GM21576 (cell line): ENCODE measurements around the gene TP63.

ENCODE experiments used
- ATAC-seq: cut with Tn5 transposase; IDR thresholded peaks from one replicate; pipeline ENCODE4 v1.9.1; 2021; ENCODE audit warnings: mild to moderate bottlenecking, moderate library complexity; ENCODE audit not compliant: unreplicated experiment

Gene TP63

DNA sequence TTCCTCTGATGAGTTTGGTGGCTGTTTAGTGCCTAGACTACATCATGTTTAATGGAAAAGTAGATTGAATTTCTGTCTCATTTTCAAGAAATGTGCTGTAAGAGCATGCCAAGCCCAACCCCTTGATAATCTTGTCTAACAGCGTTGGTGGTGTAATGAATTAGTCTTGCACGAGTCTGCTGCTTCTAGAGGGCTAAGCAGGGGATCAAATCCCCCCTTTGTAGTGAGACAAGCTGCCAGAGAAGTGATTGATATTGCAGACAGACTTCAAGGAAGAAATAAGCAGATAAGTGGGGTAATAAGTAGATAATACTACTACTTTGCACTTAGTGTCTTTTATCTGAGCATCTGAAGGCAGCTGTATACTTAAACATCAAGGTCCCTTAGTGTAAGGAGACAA is 141.4 kb downstream of the TP63 start:
- ATAC-seq, result no peak

DNA sequence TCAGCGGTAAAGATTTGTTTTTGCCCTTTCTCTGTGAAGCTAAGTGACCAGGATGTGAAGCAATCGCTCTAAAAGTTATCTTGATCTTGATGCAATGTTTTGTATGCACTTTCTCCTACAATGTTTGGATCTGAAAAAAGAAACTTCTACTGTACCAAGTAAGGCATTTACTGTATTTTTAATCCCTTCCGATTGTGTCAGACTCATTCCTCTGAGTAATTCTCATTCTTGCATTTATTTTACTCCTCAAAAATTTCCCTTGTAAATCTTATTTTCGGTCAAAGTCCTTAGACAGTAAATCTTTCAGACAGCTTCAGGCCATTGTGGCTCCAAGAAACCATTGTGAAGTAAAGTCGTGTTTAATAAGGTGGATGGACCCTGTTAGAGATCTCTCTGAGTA is 141.9 kb downstream of the TP63 start:
- ATAC-seq, result no peak

DNA sequence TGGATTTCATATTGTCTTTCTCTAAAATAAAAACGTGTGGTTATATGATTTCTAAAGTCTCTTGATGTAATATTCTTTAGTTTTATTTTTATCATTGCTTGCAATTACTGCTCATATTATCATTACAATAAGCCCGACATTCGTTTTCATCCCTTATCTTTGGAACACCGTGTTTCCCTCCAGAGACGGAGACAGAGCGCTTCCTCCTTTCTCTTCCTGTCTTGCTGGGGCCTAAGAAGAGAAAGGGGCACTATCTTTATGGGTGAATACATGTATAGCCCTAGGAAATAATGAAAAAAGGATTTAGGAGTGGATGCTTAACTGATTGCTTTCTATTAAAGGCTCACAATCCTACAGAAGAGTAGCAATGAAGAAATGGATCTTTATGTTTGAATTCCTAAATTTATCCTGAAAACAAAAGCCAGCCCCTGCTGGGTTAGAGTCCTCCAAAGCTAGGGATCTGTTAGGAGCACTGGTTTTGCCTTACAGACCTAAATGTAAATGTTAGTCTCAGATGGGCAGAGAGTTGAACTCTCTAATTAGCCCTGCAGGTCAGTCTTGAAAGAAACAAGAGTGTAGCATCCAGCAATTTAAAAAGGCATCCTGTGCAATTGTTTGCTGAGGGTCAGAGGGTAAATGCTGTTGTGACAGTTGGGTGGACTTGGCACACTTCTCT is 145.1 kb downstream of the TP63 start:
- no peak for ATAC-seq

DNA sequence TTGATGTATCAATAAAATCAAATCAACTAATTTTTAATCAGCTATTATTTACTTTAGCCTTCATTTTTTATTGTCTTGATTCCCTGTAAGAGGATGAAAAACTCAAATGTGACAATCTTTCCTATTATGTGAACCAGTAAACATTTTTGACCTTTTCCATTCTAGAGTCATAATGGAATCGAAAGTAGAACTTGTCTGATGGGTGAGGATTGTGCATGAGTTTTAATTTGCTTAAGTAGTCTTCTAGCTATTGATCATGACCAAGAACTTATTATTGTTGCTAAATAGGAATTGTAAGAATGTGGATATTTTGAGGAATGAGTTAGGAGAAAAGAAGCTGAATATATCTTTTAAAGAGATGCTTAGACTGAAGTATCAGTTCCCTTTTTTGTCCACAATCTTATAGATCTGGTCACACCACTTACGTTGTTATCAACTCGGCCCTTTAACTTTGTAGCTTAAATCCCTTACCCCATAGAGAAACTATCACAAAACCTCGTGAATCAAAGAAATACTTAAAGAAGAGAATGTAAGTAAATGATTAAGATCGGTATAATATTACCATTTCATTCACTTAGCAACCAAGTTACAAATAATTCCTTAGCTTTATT is 147.3 kb downstream of the TP63 start:
- ATAC-seq, result no peak

DNA sequence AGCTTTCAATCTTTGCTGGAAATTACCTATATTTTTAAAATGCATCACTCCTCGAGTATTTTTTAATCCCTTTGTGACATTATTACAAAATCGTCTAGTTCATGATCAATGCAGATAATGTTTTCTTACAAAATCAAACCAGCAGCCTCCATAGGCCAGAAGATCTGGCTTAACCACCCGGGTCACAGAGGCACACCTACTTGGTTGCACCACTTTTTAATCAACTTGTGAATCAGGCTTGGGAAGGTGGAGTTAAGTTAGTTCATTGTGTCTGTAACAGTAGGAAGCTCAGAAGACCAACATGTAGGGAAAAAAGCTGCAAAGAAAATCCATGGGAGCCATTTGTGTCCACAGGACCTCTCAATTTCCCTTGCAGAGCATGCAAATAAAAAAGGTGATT is 148.0 kb downstream of the TP63 start:
- ATAC-seq, result no peak

DNA sequence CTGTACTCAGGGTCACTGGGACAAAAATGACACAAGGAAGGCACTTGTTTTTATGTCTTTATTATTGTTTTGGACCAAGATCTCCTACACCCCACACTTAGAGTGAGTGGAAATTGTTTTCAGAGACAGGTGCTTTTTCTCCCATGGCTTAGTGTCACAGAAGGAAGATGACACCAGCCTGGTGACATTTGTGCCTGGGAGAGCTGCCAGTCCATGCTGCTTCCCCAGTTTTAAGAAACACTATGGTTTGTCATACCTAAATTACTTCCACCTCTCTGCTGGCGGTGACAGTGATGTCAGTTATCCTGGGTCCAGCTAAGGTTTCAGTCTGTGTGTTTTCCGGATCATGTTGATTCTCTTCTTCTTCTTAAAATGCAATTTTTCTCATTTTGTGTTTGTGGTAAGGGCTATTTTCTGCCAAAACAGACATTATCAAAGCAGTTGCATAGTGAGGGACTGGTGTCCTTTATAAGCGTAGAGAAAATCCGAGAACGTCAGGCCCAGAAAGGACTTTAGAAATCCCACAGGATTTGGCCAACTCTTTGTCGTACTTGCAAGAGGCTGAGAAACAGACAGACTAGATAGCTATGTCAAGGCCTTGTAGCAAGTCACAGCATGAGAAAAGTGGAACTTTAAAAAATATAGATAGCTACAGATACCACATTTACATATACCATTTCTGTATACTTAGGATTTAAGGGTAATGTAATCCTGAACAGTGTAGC is 149.5 kb downstream of the TP63 start:
- no peak for ATAC-seq

DNA sequence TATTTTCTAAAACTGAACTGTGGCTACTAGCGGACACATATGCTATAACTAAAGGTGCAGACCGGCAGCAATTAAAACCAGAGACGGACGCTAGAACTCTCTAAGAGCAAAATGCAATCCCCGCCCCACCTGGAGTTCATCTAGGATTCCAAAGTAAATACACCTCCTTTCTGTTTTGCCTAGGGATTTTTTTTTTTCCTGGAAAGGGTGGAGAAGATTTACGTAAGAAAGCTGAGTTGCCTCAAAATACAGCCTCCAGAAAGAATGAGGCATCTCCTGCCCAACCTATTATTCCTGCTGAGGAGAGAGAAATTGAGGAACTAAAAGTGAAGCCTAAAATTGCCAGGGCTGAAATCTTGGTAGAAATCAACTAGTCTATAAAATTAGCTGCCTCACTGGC is 150.2 kb downstream of the TP63 start:
- ATAC-seq, result no peak

DNA sequence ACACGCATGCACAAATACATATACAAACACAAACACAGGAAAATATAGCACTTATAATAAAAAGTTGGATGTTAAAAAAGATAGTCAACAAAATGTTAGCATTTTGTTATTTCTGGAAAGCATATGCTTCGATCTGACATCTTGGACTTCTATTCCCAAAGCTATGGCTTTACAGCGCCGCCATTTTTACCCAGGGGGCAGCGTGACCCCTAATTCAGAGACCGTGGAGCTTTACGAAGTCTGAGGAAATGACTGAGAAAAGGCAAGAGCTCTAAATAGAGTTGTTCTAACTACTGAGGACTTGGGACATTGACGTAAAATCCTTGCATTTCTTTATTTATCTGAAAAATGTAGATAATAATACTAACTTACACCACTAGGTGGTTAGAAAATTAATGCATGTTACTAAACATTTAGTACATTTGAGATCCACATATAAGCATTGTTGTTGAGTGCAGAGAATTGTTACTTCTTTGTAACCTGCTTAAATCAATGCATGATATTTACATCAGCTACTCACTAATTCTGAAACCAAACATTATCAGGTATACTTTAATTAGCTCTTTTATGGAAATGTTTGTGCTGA is 155.4 kb downstream of the TP63 start:
- ATAC-seq, result no peak

DNA sequence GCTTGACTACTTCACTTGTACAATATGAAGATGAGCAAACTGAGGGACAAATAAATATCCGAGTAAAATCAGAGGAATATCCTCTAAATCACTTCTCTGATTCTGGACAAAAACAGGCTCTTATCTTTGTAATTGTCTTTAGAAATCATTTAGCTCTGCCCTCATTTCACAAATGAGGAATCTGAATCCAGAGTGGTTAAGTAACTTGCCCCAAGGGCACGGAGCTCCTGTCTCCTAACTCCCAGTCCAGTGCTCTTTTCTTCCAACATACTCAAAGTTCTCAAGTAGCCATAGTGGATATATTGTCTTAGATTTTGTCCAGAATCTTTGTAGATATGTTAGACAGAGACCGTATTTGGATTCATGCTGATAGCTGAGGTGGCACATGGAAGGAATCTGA is 156.0 kb downstream of the TP63 start:
- ATAC-seq, result no peak

DNA sequence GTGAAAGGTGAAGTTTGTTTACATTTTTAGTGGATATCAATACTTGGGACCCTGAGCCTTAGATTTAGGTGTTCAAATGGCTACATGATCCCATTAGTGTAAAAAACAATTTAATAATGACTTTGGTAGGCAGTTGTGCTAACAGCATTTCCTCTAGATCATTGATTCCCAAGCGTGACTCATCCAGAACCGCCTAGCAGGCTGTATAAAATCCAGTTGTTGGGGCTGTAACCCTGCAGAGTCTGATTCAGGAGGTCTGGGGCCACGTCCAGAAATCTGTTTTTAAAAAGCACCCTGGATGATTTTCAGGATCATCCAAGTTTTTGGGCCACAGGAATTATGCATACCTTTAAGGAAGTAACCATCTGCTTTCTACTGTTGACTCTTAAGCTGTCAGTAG is 156.4 kb downstream of the TP63 start:
- no peak for ATAC-seq

DNA sequence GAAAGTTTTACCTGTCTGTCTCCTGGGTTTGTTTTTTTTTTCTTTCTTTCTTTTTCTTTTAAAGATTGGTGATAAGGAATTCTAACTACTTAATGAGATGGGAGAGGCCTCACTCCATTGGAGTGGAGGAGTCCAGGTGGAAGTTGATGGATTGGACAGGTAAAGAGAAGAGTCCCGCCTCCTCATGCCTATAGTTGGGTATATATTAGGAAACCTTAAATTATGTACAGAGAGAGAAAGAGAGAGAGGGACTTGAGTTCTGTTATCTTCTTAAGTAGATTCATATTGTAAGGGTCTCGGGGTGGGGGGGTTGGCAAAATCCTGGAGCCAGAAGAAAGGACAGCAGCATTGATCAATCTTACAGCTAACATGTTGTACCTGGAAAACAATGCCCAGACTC is 158.2 kb downstream of the TP63 start:
- ATAC-seq, result no peak

DNA sequence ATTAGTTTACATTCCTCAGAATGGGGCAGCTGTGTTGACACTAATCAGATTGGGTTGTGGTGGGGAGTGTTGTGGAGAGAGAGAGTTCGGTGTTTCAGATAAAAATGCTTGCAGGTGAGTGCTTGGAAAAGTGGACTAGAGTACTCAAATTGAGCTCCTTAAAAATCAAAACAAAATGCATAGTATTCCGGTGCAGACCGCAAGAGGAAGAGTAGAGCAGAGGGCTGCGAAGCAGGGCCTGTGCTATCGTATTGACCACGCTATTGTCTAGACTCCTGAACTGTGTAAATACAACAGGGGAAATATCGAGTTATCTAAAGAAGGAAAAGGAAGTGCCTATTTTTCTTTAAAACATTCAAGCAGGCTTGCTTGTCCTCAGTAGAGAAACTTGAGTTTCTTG is 159.5 kb downstream of the TP63 start:
- ATAC-seq, result no peak

DNA sequence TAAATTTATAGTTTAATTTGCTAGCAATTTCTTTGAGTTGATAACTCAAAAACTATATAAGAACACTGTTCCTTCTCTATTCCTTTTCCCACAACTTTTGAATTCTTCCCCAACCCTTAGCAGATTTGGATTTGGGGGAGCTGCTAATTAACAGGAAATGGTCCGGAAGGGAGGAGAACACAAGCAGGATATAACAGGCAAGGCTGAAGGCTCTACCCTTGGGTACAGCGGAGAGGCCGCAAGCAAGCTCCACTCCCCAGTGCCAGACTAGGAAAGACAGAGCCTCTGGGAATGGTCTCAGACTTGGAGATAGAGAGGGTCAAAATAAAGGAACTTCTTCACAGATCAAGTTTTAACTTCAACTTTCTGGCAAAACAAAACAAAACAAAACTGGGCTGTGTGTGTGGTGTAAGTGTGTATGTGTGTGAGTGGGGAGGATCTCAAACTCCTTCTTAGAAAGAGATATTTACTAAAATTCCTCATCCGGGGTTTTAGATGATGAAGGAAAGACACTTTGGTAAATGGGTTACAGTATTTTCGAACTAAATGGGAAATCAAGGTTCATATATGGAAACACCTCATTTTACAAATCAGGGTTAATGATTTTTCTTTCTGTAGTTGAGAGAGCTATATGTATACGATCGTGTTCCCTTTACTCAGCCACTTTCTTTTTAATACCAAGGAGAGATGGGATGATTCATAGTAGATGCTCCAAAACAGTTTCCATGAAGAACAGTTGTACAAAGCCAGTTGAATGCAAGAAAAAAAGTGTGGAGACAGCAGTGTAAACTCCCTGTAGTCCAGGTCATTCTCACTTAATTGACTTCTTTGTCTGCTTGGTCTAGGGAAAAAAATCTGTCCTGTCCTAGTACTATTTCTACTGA is 161.1 kb downstream of the TP63 start:
- no peak for ATAC-seq

DNA sequence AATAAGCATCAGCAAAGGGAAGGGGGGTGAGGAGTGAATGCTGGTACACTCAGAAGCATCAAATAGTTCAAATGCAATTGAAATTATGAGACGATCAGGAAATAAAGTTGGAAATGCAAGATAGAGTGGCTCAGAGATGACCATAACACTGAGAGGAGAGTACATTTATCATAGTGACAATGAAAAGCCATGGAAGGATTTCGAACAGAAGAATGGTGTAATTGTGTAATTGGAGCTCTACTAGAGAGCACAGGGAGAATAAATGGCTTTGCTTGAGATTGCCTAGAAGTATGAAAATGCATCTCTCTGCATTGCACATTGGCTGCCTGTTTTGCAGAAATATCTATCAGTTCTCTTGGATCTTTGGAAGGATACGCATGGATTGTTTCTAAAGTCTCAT is 163.3 kb downstream of the TP63 start:
- ATAC-seq, result no peak

DNA sequence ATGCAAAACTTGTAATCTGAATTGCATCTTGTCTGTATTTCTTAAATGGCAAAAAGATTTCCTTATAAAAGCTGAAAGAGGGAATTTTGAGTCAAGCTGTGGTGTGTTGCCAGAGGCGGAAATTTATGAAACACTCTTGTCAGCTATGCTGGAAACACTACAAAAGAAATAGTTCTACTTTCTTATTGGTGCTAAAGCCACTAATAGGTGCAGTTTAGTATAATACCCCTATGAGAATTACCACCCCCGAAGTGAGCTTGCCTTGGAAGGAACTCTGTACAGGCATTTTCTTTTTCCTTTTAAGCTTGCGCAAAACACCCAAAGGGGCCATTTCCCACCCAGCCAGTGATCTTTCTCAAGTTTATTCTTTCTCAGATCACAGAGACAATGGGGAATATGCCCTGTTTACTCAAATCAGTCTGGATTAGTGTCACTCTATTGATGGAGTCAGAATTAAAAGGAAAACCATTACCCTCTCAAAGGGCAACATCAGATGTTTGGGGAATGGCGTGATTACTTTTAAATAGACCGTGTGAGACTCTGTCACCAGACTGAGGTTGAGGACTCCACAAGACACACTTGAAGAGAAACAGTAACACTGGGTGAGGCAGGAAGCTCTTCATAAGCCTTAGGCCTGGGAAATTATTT is 166.0 kb downstream of the TP63 start:
- ATAC-seq, result no peak

DNA sequence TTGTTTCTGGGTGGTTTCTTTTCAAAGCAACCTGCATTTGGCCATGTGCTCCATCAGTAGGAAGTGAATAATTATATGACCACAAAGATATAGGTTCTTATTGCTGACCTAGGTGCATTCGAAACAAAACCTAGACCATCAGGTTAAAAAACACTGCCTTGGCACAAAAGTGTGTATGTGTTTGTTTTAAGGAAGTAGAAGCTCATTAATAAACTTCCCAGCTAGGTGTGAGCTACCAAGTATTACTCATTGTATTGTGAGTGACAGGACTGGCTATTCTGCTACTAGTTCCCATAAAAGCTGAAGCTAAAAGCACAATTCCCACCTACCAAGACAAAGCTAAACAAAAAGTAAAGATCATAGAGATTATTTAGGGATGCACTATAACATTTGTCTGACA is 168.2 kb downstream of the TP63 start:
- no peak for ATAC-seq

DNA sequence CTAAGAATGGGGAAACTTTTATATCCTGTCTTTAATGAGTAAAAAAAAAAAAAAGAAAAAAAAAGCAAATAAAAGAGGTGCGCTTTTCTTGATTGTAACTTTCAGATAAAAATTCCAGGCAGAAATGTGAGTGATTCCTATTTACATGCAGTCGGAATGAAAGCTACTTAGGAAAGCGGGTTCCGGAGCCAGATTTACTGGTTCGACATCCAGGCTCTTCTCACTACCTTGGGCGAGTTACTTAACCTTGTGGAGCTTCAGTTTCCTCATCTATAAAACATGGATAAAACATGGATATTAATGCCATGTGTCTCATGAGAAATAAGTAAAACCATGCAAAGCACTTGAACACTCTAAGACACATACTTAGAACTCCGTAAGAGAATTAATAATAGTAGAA is 169.2 kb downstream of the TP63 start:
- no peak for ATAC-seq

DNA sequence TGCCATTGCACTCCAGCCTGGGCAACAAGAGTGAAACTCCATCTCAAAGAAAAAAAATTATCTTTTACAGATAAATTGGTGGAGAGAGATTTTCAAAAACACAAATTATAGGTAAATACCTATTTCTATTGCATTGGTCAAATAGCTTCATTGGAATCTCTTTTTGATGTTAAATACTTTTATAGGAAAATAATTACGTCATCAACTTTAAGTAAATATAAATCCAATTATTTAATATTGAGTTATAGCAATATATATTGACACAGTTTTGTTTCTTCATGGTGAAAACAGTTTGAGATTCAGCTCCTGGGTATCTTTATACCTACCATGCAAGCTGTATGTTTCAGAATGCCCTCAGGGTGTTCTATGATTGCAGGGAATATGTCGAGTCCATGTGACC is 172.1 kb downstream of the TP63 start:
- no peak for ATAC-seq

DNA sequence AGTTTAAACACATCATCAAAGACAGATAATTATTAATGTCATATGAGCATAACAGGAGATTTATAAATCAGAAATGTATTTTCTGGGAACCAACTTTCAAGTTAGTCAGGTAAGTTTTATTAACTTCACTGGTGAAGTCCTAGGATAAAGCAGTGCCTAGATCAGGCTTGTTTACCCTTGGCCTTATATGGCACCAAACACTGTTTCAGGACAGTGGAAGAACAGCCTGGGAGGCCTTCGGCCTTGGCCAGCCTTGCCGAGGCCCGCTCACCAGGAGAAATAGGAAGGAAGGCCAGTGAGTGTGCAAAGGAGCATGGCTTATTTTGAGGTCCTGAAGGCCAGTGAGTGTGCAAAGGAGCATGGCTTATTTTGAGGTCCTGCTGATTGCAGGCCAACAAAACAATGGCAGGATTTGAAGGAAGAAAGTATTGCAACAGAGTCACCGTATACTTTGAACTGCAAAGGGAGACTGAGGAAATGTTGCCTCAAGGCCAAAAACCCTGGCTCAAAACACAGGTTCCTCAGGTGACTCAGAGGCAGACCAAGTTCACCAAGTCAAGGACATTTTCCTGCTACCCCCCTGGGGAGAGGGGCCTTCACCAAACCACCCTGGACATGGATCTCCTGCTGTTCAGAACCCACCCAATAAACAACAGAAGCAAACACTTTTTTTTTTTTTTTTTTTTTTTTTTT is 174.3 kb downstream of the TP63 start:
- no peak for ATAC-seq
